K562 (cell line): Measurements from ENCODE around the gene ADARB2. TPM values are rescaled to one million over a fixed set of nuclear protein-coding genes. Genes with fewer than 3 reads are reported as not detected.

Experiments
- ATAC-seq: fragments of 200-7000 bp; cut with Tn5 transposase; 3 replicates; pipeline ENCODE4 v1.9.1; 2020; ENCODE audit warnings: moderate library complexity
- BruUV-seq: library from RNA; stranded (reverse); fragments of 400-500 nt; replicated peaks from 2 replicates; lab custom pipeline; 2021; lab: Mats Ljungman, UMichigan
- CTCF ChIA-PET: fragments of 300-600 bp; formaldehyde crosslinking; extraction: SDS; loops from one replicate; lab custom pipeline; 2021; ENCODE audit warnings: low intra/inter-chr PET ratio; lab: Yijun Ruan, JAX
- POLR2A ChIA-PET: fragments of 300-600, 350-650 bp; sonication (Branson Sonifier 250); formaldehyde crosslinking; extraction: SDS; loops from one replicate; lab custom pipeline; 2021; ENCODE audit warnings: antibody characterized with exemption, inconsistent platforms; lab: Yijun Ruan, JAX
- DNase-seq, 4 experiments: peaks; one replicate each; pipeline versions ENCODE4 v3.0.0 to v3.0.0-alpha.2; 2011 to 2018; ENCODE audit warnings: low spot score in 3 of 4, mixed read lengths in 3 of 4; ENCODE audit errors: extremely low read depth in 1 of 4
- FAIRE-seq: peaks from 2 replicates; lab custom pipeline; 2011; peaks lifted over from hg19 to GRCh38; lab: Jason Lieb, UNC
- H2AFZ ChIP-seq: 2 replicates; pipeline ENCODE4 v1.6.0; 2011; ENCODE audit warnings: low read depth, low read length, control low read depth, inconsistent platforms
- H3K27ac ChIP-seq: fragments of 200-600 bp; 3 replicates; pipeline ENCODE4 v1.8.0; 2011; ENCODE audit warnings: low read depth, mild to moderate bottlenecking, control low read depth, inconsistent platforms, low read length, moderate library complexity, mixed read lengths; ENCODE audit errors: extremely low read depth
- H3K27me3 ChIP-seq, 2 experiments: fragments of 300-600 bp in 1 of 2; 2 replicates in 1 of 2; 3 replicates in 1 of 2; pipeline versions ENCODE4 v1.6.0 to v1.8.0; 2011; ENCODE audit warnings: inconsistent platforms in 2 of 2, low read length in 2 of 2, mild to moderate bottlenecking in 1 of 2, mixed read lengths in 1 of 2, moderate library complexity in 1 of 2; ENCODE audit not compliant: control insufficient read depth in 2 of 2, insufficient read depth in 2 of 2
- H3K36me3 ChIP-seq: fragments of 300-600 bp; 3 replicates; pipeline ENCODE4 v1.8.0; 2011; ENCODE audit warnings: mild to moderate bottlenecking, low read length, inconsistent platforms; ENCODE audit not compliant: control insufficient read depth, insufficient read depth
- H3K4me1 ChIP-seq, 2 experiments: fragments of 200-600 bp in 1 of 2; replicated peaks in 1 of 2; 2 replicates in 1 of 2; 3 replicates in 1 of 2; pipeline versions ENCODE4 v1.5.1 to v1.8.0; 2011; ENCODE audit warnings: inconsistent platforms in 2 of 2, low read length in 2 of 2, mild to moderate bottlenecking in 1 of 2, mixed read lengths in 1 of 2, moderate library complexity in 1 of 2; ENCODE audit not compliant: control insufficient read depth in 2 of 2, insufficient read depth in 2 of 2
- H3K4me2 ChIP-seq: 2 replicates; pipeline ENCODE4 v1.6.1; 2011; ENCODE audit warnings: low read length, control low read depth, inconsistent platforms, mixed read lengths; ENCODE audit not compliant: insufficient read depth
- H3K4me3 ChIP-seq: fragments of 200-600 bp; sonication (generic), shearing (Covaris generic); 2 replicates; pipeline ENCODE4 v1.5.1; 2016; ENCODE audit warnings: control low read depth, inconsistent platforms
- H3K79me2 ChIP-seq: fragments of 200-600 bp; 3 replicates; pipeline ENCODE4 v1.8.0; 2011; ENCODE audit warnings: low read length, inconsistent platforms; ENCODE audit not compliant: control insufficient read depth, insufficient read depth
- H3K9ac ChIP-seq, 2 experiments: 2 replicates each; pipeline versions ENCODE4 v1.6.0 to v1.6.1; 2011; ENCODE audit warnings: low read depth in 2 of 2, low read length in 2 of 2, control low read depth in 1 of 2, inconsistent platforms in 1 of 2, mild to moderate bottlenecking in 1 of 2, mixed read lengths in 1 of 2; ENCODE audit not compliant: insufficient read depth in 1 of 2
- H3K9me1 ChIP-seq: one replicate; pipeline ENCODE4 v1.6.0; 2011; ENCODE audit warnings: inconsistent platforms, mild to moderate bottlenecking, low read length, moderate library complexity; ENCODE audit not compliant: control insufficient read depth, insufficient read depth
- H3K9me3 ChIP-seq: replicated peaks from 2 replicates; pipeline ENCODE4 v1.5.1; 2011; ENCODE audit warnings: low read depth, low read length, inconsistent platforms; ENCODE audit not compliant: control insufficient read depth, insufficient read depth
- H4K20me1 ChIP-seq: replicated peaks from 2 replicates; pipeline ENCODE4 v1.6.1; 2011; ENCODE audit warnings: low read length, inconsistent platforms, mixed read lengths; ENCODE audit not compliant: control insufficient read depth, insufficient read depth
- FOSL1 ChIP-seq: fragments of 200-800 bp; sonication (Bioruptor generic); conservative IDR thresholded peaks from 2 replicates; pipeline ENCODE4 v1.6.1; 2016; ENCODE audit warnings: missing genetic modification characterization, missing compliant biosample characterization
- ILF3 ChIP-seq: fragments of 450-650 bp; IDR thresholded peaks from 2 replicates; pipeline ENCODE4 v1.6.1; 2018; ENCODE audit warnings: antibody characterized with exemption, mild to moderate bottlenecking, moderate library complexity, borderline replicate concordance
- MCM2 ChIP-seq: fragments of 450-650 bp; IDR thresholded peaks from 2 replicates; pipeline ENCODE4 v1.6.1; 2017; ENCODE audit warnings: low read depth, mild to moderate bottlenecking
- PRPF4 ChIP-seq: fragments of 200-400 bp; formaldehyde crosslinking; IDR thresholded peaks from one replicate; pipeline ENCODE4 v1.6.1; 2017; ENCODE audit warnings: low read length, low read depth, mild to moderate bottlenecking; ENCODE audit not compliant: insufficient read depth, poor library complexity, severe bottlenecking
- RBM17 ChIP-seq: fragments of 200-400 bp; formaldehyde crosslinking; IDR thresholded peaks from 2 replicates; pipeline ENCODE4 v1.6.1; 2017; ENCODE audit warnings: low read depth, mild to moderate bottlenecking, low read length, borderline replicate concordance
- SIRT6 ChIP-seq: IDR thresholded peaks from one replicate; pipeline ENCODE4 v1.6.1; 2012; ENCODE audit warnings: low read depth, mild to moderate bottlenecking, control low read depth, inconsistent platforms, low read length, moderate library complexity
- ZNF12 ChIP-seq: sonication (generic); formaldehyde crosslinking; IDR thresholded peaks from 2 replicates; pipeline ENCODE4 v1.4.0; 2020; ENCODE audit warnings: mild to moderate bottlenecking, missing genetic modification reagents
- WGBS: fragments of 100-300 bp; shearing (Covaris generic); methylation state at CpG from one replicate; pipeline ENCODE4 v1.1.6; 2016; ENCODE audit warnings: low coverage, mixed read lengths; ENCODE audit not compliant: insufficient coverage; ENCODE audit errors: missing lambda C conversion rate; 5-methylcytosine and 5-hydroxymethylcytosine counted together
- in situ Hi-C: fragments of 300-500 bp; cut with MboI; formaldehyde crosslinking; loops from 4 replicates; pipeline ENCODE4 v1.15.0; 2018; ENCODE audit warnings: inconsistent platforms, mixed read lengths
- intact Hi-C: fragments of 100-400 bp; cut with micrococcal nuclease; formaldehyde crosslinking; loops from 2 replicates; pipeline ENCODE4 v1.14.2; 2022
- polyA plus RNA-seq, 8 experiments: library from polyadenylated mRNA; depleted of rRNA in 4 of 8; stranded (reverse) in 5 of 8; unstranded in 3 of 8; fragments of >200 nt; fragmentation: Nextera tagmentation in 2 of 8; fragmentation: Illumina TruSeq in 1 of 8; extraction: Ambion mirVana in 2 of 8; extraction: Trizol in 1 of 8; gene quantifications; 2 replicates each; pipeline versions ENCODE4 v1.2.1 to v1.2.3, GENCODE V29; 2011 to 2014; ENCODE audit warnings: inconsistent platforms in 1 of 8, missing spikeins in 1 of 8
- total RNA-seq, 7 experiments: library from RNA; depleted of rRNA in 6 of 7; stranded (reverse); fragments of >200 nt in 6 of 7; fragmentation: Illumina TruSeq in 2 of 7; extraction: Trizol in 2 of 7; gene quantifications; 2 replicates each; pipeline versions ENCODE4 v1.2.1 to v1.2.3, GENCODE V29; 2011 to 2021; ENCODE audit warnings: low replicate concordance in 1 of 7
- TF ChIP-seq, protein P1 (sequence below): fragments of 200-800 bp; sonication (Bioruptor generic); IDR thresholded peaks from 2 replicates; pipeline ENCODE4 v1.6.1; 2017; ENCODE audit warnings: missing genetic modification characterization, missing compliant biosample characterization

Gene ADARB2
- total and polyA plus RNA-seq, 9 of the 15 experiments (the other 6 are each of a cell fraction or from before 2014, with no cell fraction given): not detected

DNA sequence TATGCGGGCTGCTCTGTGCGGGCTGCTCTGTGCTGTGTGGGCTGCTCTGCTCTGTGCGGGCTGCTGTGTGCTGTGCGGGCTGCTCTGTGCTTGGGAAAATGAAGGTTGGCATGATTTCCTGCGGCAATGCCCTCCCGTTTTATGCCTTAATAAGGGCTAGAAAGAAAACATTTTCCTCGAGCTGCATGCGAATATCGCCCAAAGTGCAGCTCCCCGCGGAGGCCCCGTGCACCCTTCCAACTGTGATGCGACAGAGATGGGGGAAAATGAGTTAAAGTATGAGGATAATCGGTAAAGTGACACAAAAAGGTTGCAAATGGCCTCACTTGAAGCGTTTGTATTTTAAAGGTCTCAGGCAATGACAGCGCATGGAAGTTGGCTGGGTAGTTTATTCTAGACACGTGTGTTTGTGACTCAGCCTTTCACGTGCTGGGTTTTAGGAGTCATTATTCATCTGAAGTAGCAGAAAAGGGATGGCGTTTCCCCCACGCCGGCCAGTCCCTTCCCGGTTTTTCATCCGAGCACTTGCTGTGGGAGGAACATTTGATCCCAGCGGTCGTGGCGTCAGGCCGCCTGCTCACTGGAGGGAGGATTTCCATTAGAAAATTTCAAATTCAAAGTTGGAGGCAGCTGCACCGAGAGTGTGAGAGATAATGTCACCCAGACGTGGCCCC, 220.7 kb downstream of the ADARB2 start:
- no TSS peak for BruUV-seq

More for the DNA sequence above, 220.7 kb downstream of the ADARB2 start:
- H3K79me2 ChIP-seq: no peaks in the 10 kb centered on the region
- in situ Hi-C loops (no loop called here), intact Hi-C loops (no loop called here)
- no peak overlapping the region for H3K9ac ChIP-seq
- H3K4me2 ChIP-seq: no peak overlapping the region
- no peaks in the 10 kb centered on the region for H3K9me3 ChIP-seq
- H4K20me1 ChIP-seq: no peaks in the 10 kb centered on the region
- H2AFZ ChIP-seq: no peak overlapping the region
- 2% methylated on average over 29 of the region's 29 CpGs for WGBS
- CTCF ChIA-PET: no interaction called here
- POLR2A ChIA-PET: interaction anchor here (0.6 kb wide), 1 partner anchor 376 kb away, joined by 3 read pairs; no protein-coding TSS in a partner anchor
- peaks cover 12 to 49% of the 10 kb centered on the region in 2 experiments; a peak in 4 of 5 replicates for H3K27me3 ChIP-seq
- H3K9me1 ChIP-seq: no peaks in the 10 kb centered on the region
- no peak overlapping the region for H3K27ac ChIP-seq
- TF ChIP-seq, protein P1, sequence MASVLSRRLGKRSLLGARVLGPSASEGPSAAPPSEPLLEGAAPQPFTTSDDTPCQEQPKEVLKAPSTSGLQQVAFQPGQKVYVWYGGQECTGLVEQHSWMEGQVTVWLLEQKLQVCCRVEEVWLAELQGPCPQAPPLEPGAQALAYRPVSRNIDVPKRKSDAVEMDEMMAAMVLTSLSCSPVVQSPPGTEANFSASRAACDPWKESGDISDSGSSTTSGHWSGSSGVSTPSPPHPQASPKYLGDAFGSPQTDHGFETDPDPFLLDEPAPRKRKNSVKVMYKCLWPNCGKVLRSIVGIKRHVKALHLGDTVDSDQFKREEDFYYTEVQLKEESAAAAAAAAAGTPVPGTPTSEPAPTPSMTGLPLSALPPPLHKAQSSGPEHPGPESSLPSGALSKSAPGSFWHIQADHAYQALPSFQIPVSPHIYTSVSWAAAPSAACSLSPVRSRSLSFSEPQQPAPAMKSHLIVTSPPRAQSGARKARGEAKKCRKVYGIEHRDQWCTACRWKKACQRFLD: no peak
- TF ChIP-seq SIRT6 (no peak), ZNF12 (CRISPR knock-in tag) (no peak), MCM2 (no peak), RBM17 (no peak), FOSL1 (peak; percentile 47), PRPF4 (no peak), ILF3 (no peak)
- H3K36me3 ChIP-seq: no peaks in the 10 kb centered on the region
- H3K4me3 ChIP-seq: no peak overlapping the region
- no peak for DNase-seq
- no peaks in the 10 kb centered on the region for H3K4me1 ChIP-seq
- FAIRE-seq: no peak
- ATAC-seq: no peak
